HepG2 (cell line): ENCODE data around the gene SETD3. TPM values are rescaled to one million over a fixed set of nuclear protein-coding genes. Genes with fewer than 3 reads are reported as not detected.
A peak's percentile ranks its signal among the peaks of the same experiment; 100 is the strongest.

Source experiments
- ARID4A ChIP-seq: sonication (generic); formaldehyde crosslinking; IDR thresholded peaks from 2 replicates; pipeline ENCODE4 v1.5.0; 2020; ENCODE audit warnings: mild to moderate bottlenecking, missing genetic modification reagents, borderline replicate concordance
- BORCS8-MEF2B ChIP-seq: sonication (generic); formaldehyde crosslinking; IDR thresholded peaks from 2 replicates; pipeline ENCODE4 v1.8.0; 2022; ENCODE audit warnings: mild to moderate bottlenecking, missing genetic modification reagents
- CTCF ChIP-seq: sonication (generic); formaldehyde crosslinking; IDR thresholded peaks from 2 replicates; pipeline ENCODE4 v1.5.0; 2020; ENCODE audit warnings: mild to moderate bottlenecking, missing genetic modification reagents, moderate library complexity
- FOSL2 ChIP-seq: sonication (generic); formaldehyde crosslinking; IDR thresholded peaks from 2 replicates; pipeline ENCODE4 v1.4.0; 2020; ENCODE audit warnings: missing genetic modification reagents
- GABPB1 ChIP-seq: IDR thresholded peaks from 2 replicates; pipeline ENCODE4 v1.6.1; 2016; ENCODE audit warnings: mild to moderate bottlenecking, missing genetic modification reagents, moderate library complexity, missing compliant biosample characterization
- XRCC5 ChIP-seq: fragments of 200-400 bp; formaldehyde crosslinking; optimal IDR thresholded peaks from 2 replicates; pipeline ENCODE3; 2017; ENCODE audit warnings: mild to moderate bottlenecking, low read length
- ZNF33B ChIP-seq: sonication (generic); formaldehyde crosslinking; IDR thresholded peaks from 2 replicates; pipeline ENCODE4 v1.5.1; 2020; ENCODE audit warnings: mild to moderate bottlenecking, missing genetic modification reagents
- ZNF598 ChIP-seq: sonication (generic); formaldehyde crosslinking; IDR thresholded peaks from 2 replicates; pipeline ENCODE4 v1.5.1; 2020; ENCODE audit warnings: mild to moderate bottlenecking, missing genetic modification reagents, borderline replicate concordance
- polyA plus RNA-seq, 8 experiments: library from polyadenylated mRNA; depleted of rRNA in 3 of 8; stranded (reverse) in 7 of 8; unstranded in 1 of 8; fragments of >200 nt; fragmentation: Illumina TruSeq in 4 of 8; extraction: Trizol in 4 of 8; gene quantifications; 2 replicates each; pipeline versions ENCODE4 v1.2.1 to v1.2.3, GENCODE V29; 2011 to 2016; ENCODE audit warnings: low read depth in 4 of 8, missing spikeins in 1 of 8, mixed read lengths in 1 of 8; ENCODE audit not compliant: insufficient read depth in 1 of 8
- total RNA-seq, 5 experiments: library from RNA; depleted of rRNA; stranded (reverse); fragments of >200 nt; fragmentation: Illumina TruSeq; extraction: Trizol; gene quantifications; 2 replicates each; pipeline ENCODE4 v1.2.3, GENCODE V29; 2016; ENCODE audit warnings: low read depth in 1 of 5
- TF ChIP-seq, protein P1 (sequence below): sonication (generic); formaldehyde crosslinking; IDR thresholded peaks from one replicate; pipeline ENCODE4 v1.5.1; 2020; ENCODE audit warnings: mild to moderate bottlenecking, missing genetic modification reagents; ENCODE audit errors: not compliant biosample characterization

SETD3 gene
- total and polyA plus RNA-seq, 2 of the 13 experiments (the other 11 are each of a cell fraction or from before 2014, with no cell fraction given) = 30.3 to 67.1 TPM

GRCh38 chr14:99522457-99522891, 41.8 kb upstream of the SETD3 start (continued):
- TF ChIP-seq, protein P1, sequence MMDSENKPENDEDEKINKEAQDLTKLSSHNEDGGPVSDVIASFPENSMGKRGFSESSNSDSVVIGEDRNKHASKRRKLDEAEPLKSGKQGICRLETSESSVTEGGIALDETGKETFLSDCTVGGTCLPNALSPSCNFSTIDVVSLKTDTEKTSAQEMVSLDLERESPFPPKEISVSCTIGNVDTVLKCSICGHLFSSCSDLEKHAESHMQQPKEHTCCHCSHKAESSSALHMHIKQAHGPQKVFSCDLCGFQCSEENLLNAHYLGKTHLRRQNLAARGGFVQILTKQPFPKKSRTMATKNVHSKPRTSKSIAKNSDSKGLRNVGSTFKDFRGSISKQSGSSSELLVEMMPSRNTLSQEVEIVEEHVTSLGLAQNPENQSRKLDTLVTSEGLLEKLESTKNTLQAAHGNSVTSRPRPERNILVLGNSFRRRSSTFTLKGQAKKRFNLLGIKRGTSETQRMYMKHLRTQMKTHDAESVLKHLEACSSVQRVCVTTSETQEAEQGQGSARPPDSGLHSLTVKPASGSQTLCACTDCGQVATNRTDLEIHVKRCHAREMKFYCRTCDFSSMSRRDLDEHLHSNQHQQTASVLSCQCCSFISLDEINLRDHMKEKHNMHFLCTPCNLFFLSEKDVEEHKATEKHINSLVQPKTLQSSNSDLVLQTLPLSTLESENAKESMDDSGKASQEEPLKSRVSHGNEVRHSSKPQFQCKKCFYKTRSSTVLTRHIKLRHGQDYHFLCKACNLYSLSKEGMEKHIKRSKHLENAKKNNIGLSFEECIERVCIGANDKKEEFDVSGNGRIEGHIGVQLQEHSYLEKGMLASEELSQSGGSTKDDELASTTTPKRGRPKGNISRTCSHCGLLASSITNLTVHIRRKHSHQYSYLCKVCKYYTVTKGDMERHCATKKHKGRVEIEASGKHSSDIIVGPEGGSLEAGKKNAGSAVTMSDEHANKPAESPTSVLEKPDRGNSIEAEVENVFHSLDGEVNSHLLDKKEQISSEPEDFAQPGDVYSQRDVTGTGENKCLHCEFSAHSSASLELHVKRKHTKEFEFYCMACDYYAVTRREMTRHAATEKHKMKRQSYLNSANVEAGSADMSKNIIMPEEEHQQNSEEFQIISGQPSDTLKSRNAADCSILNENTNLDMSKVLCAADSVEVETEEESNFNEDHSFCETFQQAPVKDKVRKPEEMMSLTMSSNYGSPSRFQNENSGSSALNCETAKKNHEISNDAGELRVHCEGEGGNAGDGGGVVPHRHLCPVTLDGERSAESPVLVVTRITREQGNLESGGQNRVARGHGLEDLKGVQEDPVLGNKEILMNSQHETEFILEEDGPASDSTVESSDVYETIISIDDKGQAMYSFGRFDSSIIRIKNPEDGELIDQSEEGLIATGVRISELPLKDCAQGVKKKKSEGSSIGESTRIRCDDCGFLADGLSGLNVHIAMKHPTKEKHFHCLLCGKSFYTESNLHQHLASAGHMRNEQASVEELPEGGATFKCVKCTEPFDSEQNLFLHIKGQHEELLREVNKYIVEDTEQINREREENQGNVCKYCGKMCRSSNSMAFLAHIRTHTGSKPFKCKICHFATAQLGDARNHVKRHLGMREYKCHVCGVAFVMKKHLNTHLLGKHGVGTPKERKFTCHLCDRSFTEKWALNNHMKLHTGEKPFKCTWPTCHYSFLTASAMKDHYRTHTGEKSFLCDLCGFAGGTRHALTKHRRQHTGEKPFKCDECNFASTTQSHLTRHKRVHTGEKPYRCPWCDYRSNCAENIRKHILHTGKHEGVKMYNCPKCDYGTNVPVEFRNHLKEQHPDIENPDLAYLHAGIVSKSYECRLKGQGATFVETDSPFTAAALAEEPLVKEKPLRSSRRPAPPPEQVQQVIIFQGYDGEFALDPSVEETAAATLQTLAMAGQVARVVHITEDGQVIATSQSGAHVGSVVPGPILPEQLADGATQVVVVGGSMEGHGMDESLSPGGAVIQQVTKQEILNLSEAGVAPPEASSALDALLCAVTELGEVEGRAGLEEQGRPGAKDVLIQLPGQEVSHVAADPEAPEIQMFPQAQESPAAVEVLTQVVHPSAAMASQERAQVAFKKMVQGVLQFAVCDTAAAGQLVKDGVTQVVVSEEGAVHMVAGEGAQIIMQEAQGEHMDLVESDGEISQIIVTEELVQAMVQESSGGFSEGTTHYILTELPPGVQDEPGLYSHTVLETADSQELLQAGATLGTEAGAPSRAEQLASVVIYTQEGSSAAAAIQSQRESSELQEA = no peak
- TF ChIP-seq ZNF598 (CRISPR knock-in tag) (no peak), BORCS8-MEF2B (CRISPR knock-in tag) (no peak), CTCF (CRISPR knock-in tag) (peak; percentile 19; the same call in 1 of the 2 replicates), ZNF33B (CRISPR knock-in tag) (no peak), XRCC5 (peak; percentile 35), ARID4A (0 out of 2 replicates have a peak, but pooled peaks have one; percentile 21), GABPB1 (CRISPR knock-in tag) (0 out of 2 replicates have a peak, but pooled peaks have one; percentile 19), FOSL2 (CRISPR knock-in tag) (peak; percentile 47; the same call in 1 of the 2 replicates)
